ENCODE results near the gene KIF25. TPM values are rescaled to one million over a fixed set of nuclear protein-coding genes. Genes with fewer than 3 reads are reported as not detected.

The KIF25 gene
- total RNA-seq, 4 donors from 2014 or later: 0.16 to 1.0 TPM; not detected in 2

DNA sequence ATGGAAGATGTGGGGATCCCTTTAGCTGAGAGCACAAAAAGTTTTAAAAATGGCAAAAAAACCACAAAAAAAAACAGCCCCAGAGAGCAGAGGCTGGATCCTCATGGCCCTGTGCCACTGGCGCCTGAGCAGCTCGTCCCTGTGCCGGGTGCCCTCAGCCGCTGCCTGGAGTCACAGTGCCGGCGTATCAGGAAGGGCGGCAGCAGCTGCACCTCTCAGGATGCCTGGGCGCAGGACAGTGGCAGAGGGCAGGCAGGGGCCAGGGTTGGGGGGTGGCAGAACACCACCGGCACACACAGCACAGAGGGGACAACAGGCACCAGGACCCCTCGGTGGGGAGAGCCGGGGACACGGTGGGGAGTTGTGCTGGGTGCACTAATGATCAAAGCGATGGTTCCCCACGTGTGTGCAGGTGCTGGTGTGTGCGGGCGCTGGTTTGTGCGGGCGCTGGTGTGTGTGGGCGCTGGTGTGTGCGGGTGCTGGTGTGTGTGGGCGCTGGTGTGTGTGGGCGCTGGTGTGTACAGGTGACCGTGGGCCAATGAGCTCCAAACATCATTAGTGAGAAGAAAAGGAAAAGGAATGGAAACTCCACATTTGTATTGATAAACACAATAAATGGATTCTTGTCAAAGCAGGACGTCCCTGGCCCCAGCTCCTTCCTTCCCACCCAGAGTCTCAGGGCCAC lies 83.1 kb downstream of the KIF25 start:
- Histone ChIP-seq H3K36me3 (no peaks in the 10 kb centered on the region), H3K4me1 (peaks cover 8 to 12% of the 10 kb centered on the region in 2 donors), H3K9me3 (no peaks in the 10 kb centered on the region), H3K27ac (no peak overlapping the region), H3K27me3 (no peaks in the 10 kb centered on the region), H3K4me3 (no peak overlapping the region)
- in situ Hi-C loops (cut with MboI; ENCODE audit: low sequenced_read_pairs in 4 of 4) (no loop called here), intact Hi-C loops (cut with DNase I; ENCODE audit: low total_unique reads) (no loop called here)
- TF ChIP-seq, protein P1, sequence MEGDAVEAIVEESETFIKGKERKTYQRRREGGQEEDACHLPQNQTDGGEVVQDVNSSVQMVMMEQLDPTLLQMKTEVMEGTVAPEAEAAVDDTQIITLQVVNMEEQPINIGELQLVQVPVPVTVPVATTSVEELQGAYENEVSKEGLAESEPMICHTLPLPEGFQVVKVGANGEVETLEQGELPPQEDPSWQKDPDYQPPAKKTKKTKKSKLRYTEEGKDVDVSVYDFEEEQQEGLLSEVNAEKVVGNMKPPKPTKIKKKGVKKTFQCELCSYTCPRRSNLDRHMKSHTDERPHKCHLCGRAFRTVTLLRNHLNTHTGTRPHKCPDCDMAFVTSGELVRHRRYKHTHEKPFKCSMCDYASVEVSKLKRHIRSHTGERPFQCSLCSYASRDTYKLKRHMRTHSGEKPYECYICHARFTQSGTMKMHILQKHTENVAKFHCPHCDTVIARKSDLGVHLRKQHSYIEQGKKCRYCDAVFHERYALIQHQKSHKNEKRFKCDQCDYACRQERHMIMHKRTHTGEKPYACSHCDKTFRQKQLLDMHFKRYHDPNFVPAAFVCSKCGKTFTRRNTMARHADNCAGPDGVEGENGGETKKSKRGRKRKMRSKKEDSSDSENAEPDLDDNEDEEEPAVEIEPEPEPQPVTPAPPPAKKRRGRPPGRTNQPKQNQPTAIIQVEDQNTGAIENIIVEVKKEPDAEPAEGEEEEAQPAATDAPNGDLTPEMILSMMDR (IDR thresholded peaks at IDR 0.05 in 4 of 5, conservative IDR thresholded peaks at IDR 0.05 in 1 of 5): no peak
- no peak for TF ChIP-seq POLR2A (IDR thresholded peaks at IDR 0.05)
- ATAC-seq (no peak), DNase-seq (no peak)

DNA sequence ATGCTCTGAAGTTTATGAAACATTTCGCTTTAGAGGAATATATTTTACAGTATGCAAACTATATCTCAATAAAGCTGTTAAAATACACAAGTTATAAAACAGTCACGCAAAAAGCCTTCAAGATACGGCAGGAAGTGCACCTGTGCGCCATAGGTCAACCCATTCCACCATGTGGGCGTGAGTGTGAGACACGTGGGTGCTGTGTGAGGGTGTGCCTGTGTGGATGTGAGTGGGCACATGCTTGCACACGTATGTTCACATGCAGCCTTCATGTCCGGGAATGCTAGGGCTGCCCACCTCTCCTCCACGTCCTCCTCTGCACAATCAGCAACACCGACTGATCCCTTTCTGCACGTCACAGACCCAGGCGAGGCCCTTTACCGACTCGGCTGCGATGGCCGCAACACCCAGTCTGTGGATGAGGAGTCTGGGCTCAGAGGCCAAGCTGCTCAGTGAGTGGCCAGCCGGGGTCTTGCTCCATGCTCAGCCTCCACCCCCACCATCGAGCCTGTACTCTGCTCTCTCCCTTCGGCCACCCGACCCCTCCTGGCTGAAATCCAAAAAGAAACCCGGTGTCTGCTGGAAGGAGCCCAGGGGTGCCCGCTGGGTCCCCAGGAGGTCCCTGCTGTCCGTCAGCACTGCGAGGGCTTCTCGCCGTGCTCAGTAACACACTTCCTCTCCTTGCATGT lies 84.5 kb downstream of the KIF25 start:
- Histone ChIP-seq H3K4me3 (no peak overlapping the region), H3K4me1 (peaks cover 8 to 12% of the 10 kb centered on the region in 2 donors), H3K9me3 (no peaks in the 10 kb centered on the region), H3K36me3 (no peaks in the 10 kb centered on the region), H3K27me3 (no peaks in the 10 kb centered on the region), H3K27ac (no peak overlapping the region)
- in situ Hi-C loops (cut with MboI; ENCODE audit: low sequenced_read_pairs in 4 of 4): no loop called here
- intact Hi-C loops (cut with DNase I; ENCODE audit: low total_unique reads): no loop called here
- TF ChIP-seq, protein P1 (IDR thresholded peaks at IDR 0.05 in 4 of 5, conservative IDR thresholded peaks at IDR 0.05 in 1 of 5): no peak
- no peak for TF ChIP-seq POLR2A (IDR thresholded peaks at IDR 0.05)
- no peak for DNase-seq
- ATAC-seq: no peak

DNA sequence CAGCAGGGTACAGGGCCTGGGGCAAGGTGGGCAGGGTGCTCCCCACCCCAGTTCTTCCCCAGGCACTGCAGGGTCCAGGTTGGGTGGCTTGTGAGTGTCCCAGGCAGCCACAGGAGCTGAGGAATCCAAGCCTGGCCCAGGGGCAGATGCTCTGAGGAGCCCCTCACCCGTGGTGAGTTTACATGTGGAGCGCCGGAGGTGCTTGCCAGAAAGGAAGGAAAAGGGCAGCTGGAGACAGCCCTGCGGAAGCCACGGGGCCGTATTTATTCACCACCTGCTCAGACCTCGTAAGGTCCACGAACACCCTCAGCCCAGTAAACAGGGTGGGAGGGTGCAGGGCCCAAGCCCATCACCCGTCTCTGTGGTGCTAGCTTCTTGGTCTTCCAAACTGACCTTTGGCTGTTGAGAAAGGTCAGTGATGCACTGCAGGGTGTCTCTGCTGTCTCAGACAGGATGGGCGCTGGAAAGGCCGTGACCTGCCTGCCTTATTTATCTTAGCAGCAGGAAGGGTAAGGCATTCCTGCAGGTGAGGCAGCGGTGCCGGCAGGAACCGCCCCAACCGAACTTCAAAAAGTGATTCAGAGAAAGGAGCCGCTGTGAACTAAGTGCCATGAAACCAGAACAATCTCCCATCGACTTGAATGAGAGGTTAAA lies 85.5 kb downstream of the KIF25 start:
- Histone ChIP-seq H3K4me3 (no peak overlapping the region), H3K4me1 (peaks cover 10 to 12% of the 10 kb centered on the region in 2 donors), H3K36me3 (no peaks in the 10 kb centered on the region), H3K27me3 (no peaks in the 10 kb centered on the region), H3K27ac (no peak overlapping the region), H3K9me3 (no peaks in the 10 kb centered on the region)
- DNase-seq (no peak), ATAC-seq (no peak)
- intact Hi-C loops (cut with DNase I; ENCODE audit: low total_unique reads) (no loop called here), in situ Hi-C loops (cut with MboI; ENCODE audit: low sequenced_read_pairs in 4 of 4) (no loop called here)
- TF ChIP-seq, protein P1 (IDR thresholded peaks at IDR 0.05 in 4 of 5, conservative IDR thresholded peaks at IDR 0.05 in 1 of 5): no peak
- no peak for TF ChIP-seq POLR2A (IDR thresholded peaks at IDR 0.05)

DNA sequence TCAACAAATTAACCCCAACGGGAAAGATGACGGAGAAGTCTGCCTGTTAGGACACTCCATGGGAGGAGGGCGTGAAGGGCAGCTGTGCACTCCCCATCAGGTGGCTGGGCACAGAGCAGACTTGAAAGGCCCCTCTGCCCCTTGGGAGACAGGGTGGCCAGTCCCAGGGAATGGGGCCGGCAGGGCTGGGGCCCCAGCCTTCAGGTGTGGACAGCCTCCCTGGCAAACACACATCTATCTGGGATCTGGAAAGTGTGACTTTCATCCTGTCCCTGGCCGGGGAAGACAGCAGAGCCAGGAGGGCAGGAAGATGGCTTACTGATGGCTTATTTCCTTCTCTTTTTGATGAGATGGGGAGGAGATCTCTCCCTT lies 86.0 kb downstream of the KIF25 start:
- H3K27me3 ChIP-seq: no peaks in the 10 kb centered on the region
- ATAC-seq (no peak), DNase-seq (no peak)
- H3K27ac ChIP-seq: no peak overlapping the region
- intact Hi-C loops (cut with DNase I; ENCODE audit: low total_unique reads) (no loop called here), in situ Hi-C loops (cut with MboI; ENCODE audit: low sequenced_read_pairs in 4 of 4) (no loop called here)
- TF ChIP-seq, protein P1 (IDR thresholded peaks at IDR 0.05 in 4 of 5, conservative IDR thresholded peaks at IDR 0.05 in 1 of 5): no peak
- TF ChIP-seq POLR2A (IDR thresholded peaks at IDR 0.05): no peak
- peaks cover 12 to 15% of the 10 kb centered on the region in 2 donors for H3K4me1 ChIP-seq
- no peak overlapping the region for H3K4me3 ChIP-seq
- no peaks in the 10 kb centered on the region for H3K9me3 ChIP-seq
- H3K36me3 ChIP-seq: no peaks in the 10 kb centered on the region

All from gastrocnemius medialis (tissue), 4 donors.